Head of caudate nucleus (tissue), 42 donors: ENCODE results near the gene DHX38.
A peak's percentile ranks its signal among the peaks of the same experiment; 100 is the strongest.

Experiments
- DNase-seq, 42 donors: peaks; one replicate each; pipeline versions ENCODE4 v3.0.0 to v3.0.0-alpha.2; 2020 to 2021; ENCODE audit warnings: mixed read lengths in 7 of 42
- intact Hi-C: fragments of 100-400 bp; cut with DNase I; formaldehyde crosslinking; loops from one replicate; pipeline ENCODE4 v1.15.0; 2022

The DHX38 gene

GRCh38 chr16:72111657-72112451, 18.2 kb downstream of the DHX38 start:
- intact Hi-C loops = no loop called here
- DNase-seq = peak in 1 of 42 donors; percentile 23

- peak in 1 of 42 donors; percentile 24 for DNase-seq
- intact Hi-C loops = no loop called here
These were observed 18.8 kb downstream of the DHX38 start for GRCh38 chr16:72112452-72112792.

- intact Hi-C loops = no loop called here
- DNase-seq = peak in 1 of 42 donors; percentile 19
These were observed 19.4 kb downstream of the DHX38 start for GRCh38 chr16:72112906-72113615.

GRCh38 chr16:72113616-72113945, 19.9 kb downstream of the DHX38 start:
- intact Hi-C loops = no loop called here
- no peak for DNase-seq

GRCh38 chr16:72120026-72120425, 26.4 kb downstream of the DHX38 start:
- intact Hi-C loops = no loop called here
- peak in 2 of 42 donors; percentile 18 to 21 for DNase-seq

- intact Hi-C loops = no loop called here
- no peak for DNase-seq
These were observed 28.7 kb downstream of the DHX38 start for GRCh38 chr16:72122308-72122707.

- intact Hi-C loops = no loop called here
- DNase-seq = peak in 1 of 42 donors; percentile 18
These were observed 29.3 kb downstream of the DHX38 start for GRCh38 chr16:72122916-72123315.

- DNase-seq = peak in 1 of 42 donors; percentile 34
- intact Hi-C loops = no loop called here
These were observed 29.8 kb downstream of the DHX38 start for GRCh38 chr16:72123426-72123825.

- intact Hi-C loops = no loop called here
These were observed 30.5 kb downstream of the DHX38 start for GRCh38 chr16:72124148-72124547.

GRCh38 chr16:72124761-72125634, 31.4 kb downstream of the DHX38 start:
- DNase-seq = peak; percentile 59 to 93 (median 83)
- intact Hi-C loops = no loop called here

More at GRCh38 chr16:72124148-72124547, 30.5 kb downstream of the DHX38 start:
- DNase-seq = peak in 2 of 42 donors; percentile 3 to 22

- DNase-seq = peak in 3 of 42 donors; percentile 7 to 42 (median 26)
- intact Hi-C loops = no loop called here
These were observed 32.2 kb downstream of the DHX38 start for GRCh38 chr16:72125635-72126428.

GRCh38 chr16:72126429-72126765, 32.8 kb downstream of the DHX38 start:
- intact Hi-C loops = no loop called here
- DNase-seq = peak in 1 of 42 donors; percentile 47

GRCh38 chr16:72128701-72129100, 35.1 kb downstream of the DHX38 start:
- intact Hi-C loops = no loop called here
- DNase-seq = no peak

GRCh38 chr16:72129976-72130656, 36.5 kb downstream of the DHX38 start:
- DNase-seq = no peak
- intact Hi-C loops = no loop called here

- peak in 11 of 42 donors; percentile 20 to 64 (median 36) for DNase-seq
- intact Hi-C loops = no loop called here
These were observed 37.4 kb downstream of the DHX38 start for GRCh38 chr16:72131036-72131435.

GRCh38 chr16:72132726-72133125, 39.1 kb downstream of the DHX38 start:
- no peak for DNase-seq

GRCh38 chr16:72134507-72134906, 40.9 kb downstream of the DHX38 start:
- intact Hi-C loops = no loop called here
- no peak for DNase-seq

More at GRCh38 chr16:72132726-72133125, 39.1 kb downstream of the DHX38 start:
- intact Hi-C loops = no loop called here

GRCh38 chr16:72137380-72138063, 43.9 kb downstream of the DHX38 start:
- no peak for DNase-seq
- intact Hi-C loops = no loop called here
